Endothelial cell of umbilical vein (primary cell): ENCODE results near the gene CDKN1C. TPM values are rescaled to one million over a fixed set of nuclear protein-coding genes. Genes with fewer than 3 reads are reported as not detected.

Source experiments
- BruUV-seq: library from RNA; stranded (reverse); fragments of 400-500 nt; replicated peaks from 2 replicates; lab custom pipeline; 2021; lab: Mats Ljungman, UMichigan
- CTCF ChIA-PET: fragments of 300-600, 350-600 bp; sonication (Branson Sonifier 250); formaldehyde crosslinking; loops from one replicate; lab custom pipeline; 2021; ENCODE audit warnings: antibody characterized with exemption, inconsistent platforms; lab: Charles Lee
- POLR2A ChIA-PET: fragments of 300-600, 350-600 bp; sonication (Branson Sonifier 250); formaldehyde crosslinking; loops from one replicate; lab custom pipeline; 2021; ENCODE audit warnings: antibody characterized with exemption, inconsistent platforms; lab: Charles Lee
- DNase-seq: peaks from one replicate; pipeline ENCODE4 v3.0.0-alpha.2; 2011; ENCODE audit warnings: low read depth, low spot score
- FAIRE-seq: peaks from 2 replicates; lab custom pipeline; 2011; peaks lifted over from hg19 to GRCh38; lab: Jason Lieb, UNC
- H2AFZ ChIP-seq: 2 replicates; pipeline ENCODE4 v1.6.0; 2012; ENCODE audit warnings: low read depth, low read length, control low read depth, inconsistent platforms
- H3K27ac ChIP-seq: 2 replicates; pipeline ENCODE4 v1.5.1; 2011; ENCODE audit warnings: low read depth, mild to moderate bottlenecking, control low read depth, low read length, moderate library complexity; ENCODE audit not compliant: insufficient read depth
- H3K27me3 ChIP-seq, 2 experiments: 2 replicates each; pipeline versions ENCODE4 v1.6.0 to v1.6.1; 2011; ENCODE audit warnings: low read length in 2 of 2, mixed read lengths in 1 of 2; ENCODE audit not compliant: control insufficient read depth in 2 of 2, insufficient read depth in 2 of 2
- H3K36me3 ChIP-seq, 2 experiments: 2 replicates in 1 of 2; 3 replicates in 1 of 2; pipeline ENCODE4 v1.5.1; 2011; ENCODE audit warnings: low read length in 2 of 2, mild to moderate bottlenecking in 1 of 2, moderate library complexity in 1 of 2; ENCODE audit not compliant: control insufficient read depth in 2 of 2, insufficient read depth in 2 of 2; ENCODE audit errors: extremely low read depth in 1 of 2
- H3K4me1 ChIP-seq: 3 replicates; pipeline ENCODE4 v1.5.1; 2011; ENCODE audit warnings: mild to moderate bottlenecking, low read length; ENCODE audit not compliant: control insufficient read depth, insufficient read depth; ENCODE audit errors: extremely low read depth
- H3K4me2 ChIP-seq: 2 replicates; pipeline ENCODE4 v1.6.1; 2011; ENCODE audit warnings: low read length, control low read depth, mixed read lengths; ENCODE audit not compliant: insufficient read depth
- H3K4me3 ChIP-seq, 3 experiments: fragments of 200-600 bp in 1 of 3; sonication (generic), shearing (Covaris generic) in 1 of 3; replicated peaks in 1 of 3; 2 replicates each; pipeline ENCODE4 v1.5.1; 2011 to 2016; ENCODE audit warnings: control low read depth in 3 of 3, low read length in 3 of 3, mild to moderate bottlenecking in 2 of 3, inconsistent platforms in 1 of 3, low read depth in 1 of 3, moderate library complexity in 1 of 3; ENCODE audit not compliant: insufficient read depth in 1 of 3
- H3K79me2 ChIP-seq: 2 replicates; pipeline ENCODE4 v1.6.0; 2012; ENCODE audit warnings: low read length, inconsistent platforms; ENCODE audit not compliant: control insufficient read depth, insufficient read depth
- H3K9ac ChIP-seq: replicated peaks from 2 replicates; pipeline ENCODE3; 2011; ENCODE audit warnings: low read length, control low read depth; ENCODE audit not compliant: insufficient read depth; ENCODE audit errors: extremely low read depth
- H3K9me1 ChIP-seq: replicated peaks from 3 replicates; pipeline ENCODE4 v1.6.0; 2011; ENCODE audit warnings: mild to moderate bottlenecking, low read length; ENCODE audit not compliant: control insufficient read depth, insufficient read depth; ENCODE audit errors: extremely low read depth
- H3K9me3 ChIP-seq: replicated peaks from 2 replicates; pipeline ENCODE4 v1.5.1; 2012; ENCODE audit warnings: low read length, inconsistent platforms; ENCODE audit not compliant: control insufficient read depth, insufficient read depth
- H4K20me1 ChIP-seq: replicated peaks from 2 replicates; pipeline ENCODE3; 2011; ENCODE audit warnings: mild to moderate bottlenecking, low read length; ENCODE audit not compliant: control insufficient read depth, insufficient read depth; ENCODE audit errors: extremely low read depth
- EZH2 ChIP-seq: IDR thresholded peaks from 2 replicates; pipeline ENCODE4 v1.6.1; 2012; ENCODE audit warnings: borderline replicate concordance, low read depth, mild to moderate bottlenecking, moderate library complexity, low read length, inconsistent platforms; ENCODE audit not compliant: severe bottlenecking
- FOS ChIP-seq: IDR thresholded peaks from 2 replicates; pipeline ENCODE4 v1.6.1; 2011; ENCODE audit warnings: mild to moderate bottlenecking, low read length, moderate library complexity, borderline replicate concordance; ENCODE audit not compliant: insufficient read depth
- GATA2 ChIP-seq: IDR thresholded peaks from 2 replicates; pipeline ENCODE4 v1.7.0; 2011; ENCODE audit warnings: low read depth, mild to moderate bottlenecking, moderate library complexity, mixed read lengths, low read length; ENCODE audit not compliant: insufficient read length, insufficient read depth
- JUN ChIP-seq: IDR thresholded peaks from 2 replicates; pipeline ENCODE4 v1.6.1; 2011; ENCODE audit warnings: borderline replicate concordance, low read depth; ENCODE audit not compliant: insufficient read length, insufficient read depth
- MYC ChIP-seq: IDR thresholded peaks from one replicate; pipeline ENCODE4 v1.6.1; 2011; ENCODE audit warnings: mild to moderate bottlenecking, low read depth, low read length
- POLR2A ChIP-seq: IDR thresholded peaks from 2 replicates; pipeline ENCODE4 v1.6.1; 2012; ENCODE audit warnings: low read depth, mild to moderate bottlenecking, control low read depth, low read length
- POLR2AphosphoS5 ChIP-seq: IDR thresholded peaks from 2 replicates; pipeline ENCODE4 v1.6.1; 2012; ENCODE audit warnings: low read depth, mild to moderate bottlenecking, control low read depth, low read length, moderate library complexity; ENCODE audit not compliant: insufficient read depth
- dilution Hi-C: fragments of 300-500 bp; cut with MboI; formaldehyde crosslinking; loops from one replicate; pipeline ENCODE4 v1.15.0; 2019; ENCODE audit warnings: low sequenced_read_pairs; ENCODE audit not compliant: extremely low pct_ligation_motif_present
- intact Hi-C: fragments of 100-400 bp; cut with micrococcal nuclease; formaldehyde crosslinking; loops from one replicate; pipeline ENCODE4 v1.10.0; 2022
- polyA plus RNA-seq, 4 experiments: library from polyadenylated mRNA; depleted of rRNA in 3 of 4; stranded (reverse) in 3 of 4; unstranded in 1 of 4; fragments of >200 nt; gene quantifications; 2 replicates each; pipeline versions ENCODE4 v1.2.1 to v1.2.3, GENCODE V29; 2011 to 2012; ENCODE audit warnings: missing spikeins in 1 of 4
- total RNA-seq: library from RNA; stranded (reverse); gene quantifications from 2 replicates; pipeline ENCODE4 v1.2.3, GENCODE V29; 2021
- TF ChIP-seq, protein P1 (sequence below): IDR thresholded peaks from 2 replicates; pipeline ENCODE4 v1.6.1; 2011; ENCODE audit not compliant: insufficient read depth, insufficient read length
- TF ChIP-seq, protein P2 (sequence below), 2 donors: IDR thresholded peaks; 1 replicate in 1 of 2; 2 replicates in 1 of 2; pipeline ENCODE4 v1.5.1; 2011; ENCODE audit warnings: low read length in 2 of 2, mild to moderate bottlenecking in 2 of 2, moderate library complexity in 2 of 2, control low read depth in 1 of 2, inconsistent platforms in 1 of 2, low read depth in 1 of 2; ENCODE audit not compliant: insufficient read depth in 1 of 2; ENCODE audit errors: extremely low read depth in 1 of 2

The CDKN1C gene
- total and polyA plus RNA-seq, 2 donors (not counting 3 experiments of a cell fraction or from before 2014, with no cell fraction given) = 4.1 to 9.0 TPM

GRCh38 chr11:2842876-2843275 lies 42.7 kb downstream of the CDKN1C start:
- Histone ChIP-seq H3K27me3 (no peaks in the 10 kb centered on the region), H3K79me2 (no peaks in the 10 kb centered on the region), H3K9me1 (no peaks in the 10 kb centered on the region), H3K4me3 (no peak overlapping the region), H3K9me3 (no peaks in the 10 kb centered on the region), H4K20me1 (no peaks in the 10 kb centered on the region), H3K27ac (no peak overlapping the region), H3K36me3 (no peaks in the 10 kb centered on the region), H3K4me2 (no peak overlapping the region), H3K4me1 (no peaks in the 10 kb centered on the region), H3K9ac (no peak overlapping the region), H2AFZ (no peak overlapping the region)
- no TSS peak for BruUV-seq
- TF ChIP-seq EZH2 (no peak), MYC (no peak), FOS (no peak), GATA2 (no peak), POLR2AphosphoS5 (no peak), JUN (no peak), POLR2A (no peak)
- TF ChIP-seq, protein P1, sequence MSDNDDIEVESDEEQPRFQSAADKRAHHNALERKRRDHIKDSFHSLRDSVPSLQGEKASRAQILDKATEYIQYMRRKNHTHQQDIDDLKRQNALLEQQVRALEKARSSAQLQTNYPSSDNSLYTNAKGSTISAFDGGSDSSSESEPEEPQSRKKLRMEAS = no peak
- TF ChIP-seq, protein P2, sequence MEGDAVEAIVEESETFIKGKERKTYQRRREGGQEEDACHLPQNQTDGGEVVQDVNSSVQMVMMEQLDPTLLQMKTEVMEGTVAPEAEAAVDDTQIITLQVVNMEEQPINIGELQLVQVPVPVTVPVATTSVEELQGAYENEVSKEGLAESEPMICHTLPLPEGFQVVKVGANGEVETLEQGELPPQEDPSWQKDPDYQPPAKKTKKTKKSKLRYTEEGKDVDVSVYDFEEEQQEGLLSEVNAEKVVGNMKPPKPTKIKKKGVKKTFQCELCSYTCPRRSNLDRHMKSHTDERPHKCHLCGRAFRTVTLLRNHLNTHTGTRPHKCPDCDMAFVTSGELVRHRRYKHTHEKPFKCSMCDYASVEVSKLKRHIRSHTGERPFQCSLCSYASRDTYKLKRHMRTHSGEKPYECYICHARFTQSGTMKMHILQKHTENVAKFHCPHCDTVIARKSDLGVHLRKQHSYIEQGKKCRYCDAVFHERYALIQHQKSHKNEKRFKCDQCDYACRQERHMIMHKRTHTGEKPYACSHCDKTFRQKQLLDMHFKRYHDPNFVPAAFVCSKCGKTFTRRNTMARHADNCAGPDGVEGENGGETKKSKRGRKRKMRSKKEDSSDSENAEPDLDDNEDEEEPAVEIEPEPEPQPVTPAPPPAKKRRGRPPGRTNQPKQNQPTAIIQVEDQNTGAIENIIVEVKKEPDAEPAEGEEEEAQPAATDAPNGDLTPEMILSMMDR (IDR thresholded peaks at IDR 0.05; ENCODE audit: extremely low read depth in 1 of 2, insufficient read depth in 1 of 2, low read depth in 1 of 2, low read length in 2 of 2) = no peak
- DNase-seq (no peak), FAIRE-seq (no peak)
- intact Hi-C loops = no loop called here
- dilution Hi-C loops = no loop called here
- CTCF ChIA-PET = no interaction called here
- POLR2A ChIA-PET = no interaction called here
